Sigmoid colon (tissue), 4 donors: Measurements from ENCODE around the gene RIMBP3C.

Experiments used
- EP300 ChIP-seq, 4 donors: sonication (generic); formaldehyde crosslinking; IDR thresholded peaks; one replicate each; pipeline ENCODE4 v1.6.1; 2017; ENCODE audit warnings: antibody characterized with exemption in 4 of 4
- POLR2A ChIP-seq, 2 donors: fragments of 450-650 bp; IDR thresholded peaks; one replicate each; pipeline ENCODE4 v1.6.1; 2016; ENCODE audit warnings: antibody characterized with exemption in 2 of 2, mild to moderate bottlenecking in 2 of 2, moderate library complexity in 2 of 2
- TF ChIP-seq, protein P1 (sequence below), 4 experiments: fragments of 450-650 bp in 3 of 4; fragments of 200-600 bp in 1 of 4; IDR thresholded peaks; one replicate each; pipeline ENCODE4 v1.5.1; 2016 to 2019; ENCODE audit warnings: antibody characterized with exemption in 4 of 4, mild to moderate bottlenecking in 3 of 4, moderate library complexity in 2 of 4

- TF ChIP-seq, protein P1, sequence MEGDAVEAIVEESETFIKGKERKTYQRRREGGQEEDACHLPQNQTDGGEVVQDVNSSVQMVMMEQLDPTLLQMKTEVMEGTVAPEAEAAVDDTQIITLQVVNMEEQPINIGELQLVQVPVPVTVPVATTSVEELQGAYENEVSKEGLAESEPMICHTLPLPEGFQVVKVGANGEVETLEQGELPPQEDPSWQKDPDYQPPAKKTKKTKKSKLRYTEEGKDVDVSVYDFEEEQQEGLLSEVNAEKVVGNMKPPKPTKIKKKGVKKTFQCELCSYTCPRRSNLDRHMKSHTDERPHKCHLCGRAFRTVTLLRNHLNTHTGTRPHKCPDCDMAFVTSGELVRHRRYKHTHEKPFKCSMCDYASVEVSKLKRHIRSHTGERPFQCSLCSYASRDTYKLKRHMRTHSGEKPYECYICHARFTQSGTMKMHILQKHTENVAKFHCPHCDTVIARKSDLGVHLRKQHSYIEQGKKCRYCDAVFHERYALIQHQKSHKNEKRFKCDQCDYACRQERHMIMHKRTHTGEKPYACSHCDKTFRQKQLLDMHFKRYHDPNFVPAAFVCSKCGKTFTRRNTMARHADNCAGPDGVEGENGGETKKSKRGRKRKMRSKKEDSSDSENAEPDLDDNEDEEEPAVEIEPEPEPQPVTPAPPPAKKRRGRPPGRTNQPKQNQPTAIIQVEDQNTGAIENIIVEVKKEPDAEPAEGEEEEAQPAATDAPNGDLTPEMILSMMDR (IDR thresholded peaks at IDR 0.05) = no peak
- no peak for TF ChIP-seq POLR2A (IDR thresholded peaks at IDR 0.05)
- no peak for TF ChIP-seq EP300 (IDR thresholded peaks at IDR 0.05)
Measured at GRCh38 chr22:21592422-21592821, 41.2 kb upstream of the RIMBP3C start.
